OCI-LY3 (cell line): Measurements from ENCODE around the gene STX2.

Source experiments
- H2AFZ ChIP-seq: fragments of 200-600, 300-600 bp; shearing (Covaris generic); 2 replicates; pipeline ENCODE4 v1.6.0; 2014; ENCODE audit warnings: antibody characterized with exemption, low read depth, low read length
- H3K27ac ChIP-seq: fragments of 200-600, 300-600 bp; sonication (generic); 2 replicates; pipeline ENCODE4 v1.5.1; 2014; ENCODE audit warnings: mild to moderate bottlenecking, low read length, moderate library complexity, mixed read lengths
- H3K27me3 ChIP-seq: fragments of 200-600, 300-600 bp; sonication (generic); 2 replicates; pipeline ENCODE4 v1.6.1; 2014; ENCODE audit warnings: low read depth, low read length, mixed read lengths
- H3K36me3 ChIP-seq: fragments of 200-600, 300-600 bp; sonication (generic); replicated peaks from 2 replicates; pipeline ENCODE3; 2014; ENCODE audit warnings: low read depth, low read length, mixed read lengths
- H3K4me1 ChIP-seq: fragments of 300-600, 200-600 bp; sonication (generic); 2 replicates; pipeline ENCODE4 v1.6.1; 2014; ENCODE audit warnings: low read length, mixed read lengths
- H3K4me2 ChIP-seq: fragments of 200-600, 300-600 bp; sonication (generic); 2 replicates; pipeline ENCODE4 v1.6.1; 2014; ENCODE audit warnings: low read length, mixed read lengths
- H3K4me3 ChIP-seq: fragments of 300-600, 200-600 bp; sonication (generic); 2 replicates; pipeline ENCODE4 v1.5.1; 2014; ENCODE audit warnings: antibody characterized with exemption, mild to moderate bottlenecking, low read length, moderate library complexity
- H3K79me2 ChIP-seq: fragments of 300-600, 200-600 bp; shearing (Covaris generic); 2 replicates; pipeline ENCODE4 v1.6.1; 2014; ENCODE audit warnings: mild to moderate bottlenecking, low read length, mixed read lengths
- H3K9ac ChIP-seq: fragments of 300-600, 200-600 bp; shearing (Covaris generic); 2 replicates; pipeline ENCODE4 v1.6.0; 2014; ENCODE audit warnings: mild to moderate bottlenecking, low read length, moderate library complexity
- H3K9me3 ChIP-seq: fragments of 200-600, 300-600 bp; shearing (Covaris generic); 2 replicates; pipeline ENCODE4 v1.6.1; 2014; ENCODE audit warnings: low read length, mixed read lengths; ENCODE audit not compliant: insufficient read depth
- H4K20me1 ChIP-seq: fragments of 200-600, 300-600 bp; sonication (generic); 2 replicates; pipeline ENCODE4 v1.6.1; 2016; ENCODE audit warnings: low read length, mixed read lengths; ENCODE audit not compliant: insufficient read depth
- CTCF ChIP-seq: fragments of 200-600, 300-600 bp; sonication (generic); IDR thresholded peaks from 2 replicates; pipeline ENCODE4 v1.5.1; 2014; ENCODE audit warnings: antibody characterized with exemption, low read length, low read depth
- EZH2phosphoT487 ChIP-seq: fragments of 200-600 bp; shearing (Covaris generic); IDR thresholded peaks from 2 replicates; pipeline ENCODE4 v1.6.1; 2018; ENCODE audit warnings: antibody characterized with exemption, mixed run types, low read depth

Gene STX2

GRCh38 chr12:130827432-130827831, 11.6 kb downstream of the STX2 start:
- Histone ChIP-seq H3K4me2 (no peak overlapping the region), H3K9me3 (no peaks in the 10 kb centered on the region), H3K9ac (no peak overlapping the region), H3K4me1 (no peaks in the 10 kb centered on the region), H3K27me3 (no peaks in the 10 kb centered on the region), H3K36me3 (peaks cover 5% of the 10 kb centered on the region), H3K79me2 (peaks cover 18% of the 10 kb centered on the region), H2AFZ (no peak overlapping the region), H3K4me3 (no peak overlapping the region), H3K27ac (no peak overlapping the region), H4K20me1 (no peaks in the 10 kb centered on the region)
- TF ChIP-seq EZH2phosphoT487 (no peak), CTCF (no peak)

- Histone ChIP-seq H2AFZ (no peak overlapping the region), H3K4me3 (no peak overlapping the region), H3K4me1 (no peaks in the 10 kb centered on the region), H3K9me3 (no peaks in the 10 kb centered on the region), H4K20me1 (no peaks in the 10 kb centered on the region), H3K27ac (no peak overlapping the region), H3K36me3 (peaks cover 6% of the 10 kb centered on the region), H3K9ac (no peak overlapping the region), H3K79me2 (peaks cover 12% of the 10 kb centered on the region; the same call in 1 of the 2 replicates), H3K27me3 (no peaks in the 10 kb centered on the region), H3K4me2 (no peak overlapping the region)
- TF ChIP-seq EZH2phosphoT487 (no peak), CTCF (peak; percentile 81)
Measured at GRCh38 chr12:130826151-130826801, 12.8 kb downstream of the STX2 start.

- peaks cover 6% of the 10 kb centered on the region for H3K36me3 ChIP-seq
- no peak overlapping the region for H3K27ac ChIP-seq
- H3K4me2 ChIP-seq = no peak overlapping the region
- H3K27me3 ChIP-seq = no peaks in the 10 kb centered on the region
- no peak overlapping the region for H3K9ac ChIP-seq
- H2AFZ ChIP-seq = no peak overlapping the region
- no peak overlapping the region for H3K4me3 ChIP-seq
- no peaks in the 10 kb centered on the region for H4K20me1 ChIP-seq
- H3K4me1 ChIP-seq = no peaks in the 10 kb centered on the region
- TF ChIP-seq EZH2phosphoT487 (no peak), CTCF (no peak)
- peaks cover 8% of the 10 kb centered on the region; the same call in 1 of the 2 replicates for H3K79me2 ChIP-seq
- no peaks in the 10 kb centered on the region for H3K9me3 ChIP-seq
Measured at GRCh38 chr12:130825771-130826150, 13.3 kb downstream of the STX2 start.

GRCh38 chr12:130819681-130820080, 19.4 kb downstream of the STX2 start:
- Histone ChIP-seq H3K27ac (no peak overlapping the region), H3K79me2 (no peaks in the 10 kb centered on the region), H3K36me3 (peaks cover 4% of the 10 kb centered on the region), H3K4me3 (no peak overlapping the region), H3K9me3 (no peaks in the 10 kb centered on the region), H2AFZ (no peak overlapping the region), H3K4me1 (no peaks in the 10 kb centered on the region), H3K9ac (no peak overlapping the region), H4K20me1 (no peaks in the 10 kb centered on the region), H3K27me3 (no peaks in the 10 kb centered on the region), H3K4me2 (no peak overlapping the region)
- no peak for TF ChIP-seq CTCF
- TF ChIP-seq EZH2phosphoT487 = no peak
